GM19468 (cell line): Measurements from ENCODE around the gene FRS3.
"Not testable (repeated sequence)": the region's sequence is repeated elsewhere in the genome, so short reads cannot be mapped to it uniquely, and the experiment has no call there.

Source experiments
- ATAC-seq: cut with Tn5 transposase; IDR thresholded peaks from one replicate; pipeline ENCODE4 v1.9.1; 2021; ENCODE audit warnings: mild to moderate bottlenecking, moderate library complexity, moderate number of reproducible peaks; ENCODE audit not compliant: unreplicated experiment; ENCODE audit errors: extremely low read depth

Gene FRS3

DNA sequence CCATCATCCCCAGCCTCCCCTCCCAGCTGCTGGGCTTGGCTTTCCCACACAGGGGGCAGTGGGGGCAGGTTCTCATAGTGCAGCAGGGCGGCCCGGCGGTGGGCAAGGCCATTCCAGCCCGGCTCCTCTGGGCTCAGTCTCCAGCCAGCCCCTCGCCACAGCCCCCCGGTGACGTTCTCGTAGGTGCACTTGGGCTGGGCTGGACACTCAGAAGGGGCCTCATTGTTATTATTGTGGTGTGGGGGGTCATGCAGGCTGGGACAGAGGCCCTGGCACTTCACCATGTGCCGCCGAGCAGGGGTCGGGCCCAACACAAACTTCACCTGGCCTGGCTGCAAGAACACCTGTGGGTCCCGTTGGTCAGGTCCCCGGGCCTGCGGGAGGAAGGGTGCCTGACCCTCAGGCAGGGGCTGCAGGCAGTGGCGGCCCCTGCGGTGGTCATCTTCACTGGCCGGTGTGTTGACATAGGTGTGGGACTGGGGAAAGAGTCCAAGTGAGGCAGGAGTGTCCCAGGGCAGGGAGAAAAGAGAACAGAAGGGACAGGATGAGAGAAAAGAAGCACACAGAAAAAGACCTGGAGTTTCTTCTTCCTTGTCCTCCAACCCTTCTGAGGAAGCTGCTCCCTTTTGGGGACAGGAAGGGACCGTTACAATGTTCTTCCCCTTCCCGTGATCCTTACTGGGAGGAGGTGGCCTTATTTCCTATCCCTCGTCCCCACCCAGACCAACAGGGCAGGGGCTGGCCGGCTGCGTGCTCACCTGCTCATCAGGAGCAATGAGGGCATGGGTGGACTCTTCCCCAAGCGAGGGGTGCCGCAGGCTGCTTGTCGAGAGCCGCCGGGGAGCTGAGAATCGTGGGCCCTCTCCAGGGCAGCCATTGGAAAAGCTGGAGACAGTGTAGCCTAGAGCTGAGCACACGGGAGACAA is 8.4 kb downstream of the FRS3 start:
- no peak for ATAC-seq

DNA sequence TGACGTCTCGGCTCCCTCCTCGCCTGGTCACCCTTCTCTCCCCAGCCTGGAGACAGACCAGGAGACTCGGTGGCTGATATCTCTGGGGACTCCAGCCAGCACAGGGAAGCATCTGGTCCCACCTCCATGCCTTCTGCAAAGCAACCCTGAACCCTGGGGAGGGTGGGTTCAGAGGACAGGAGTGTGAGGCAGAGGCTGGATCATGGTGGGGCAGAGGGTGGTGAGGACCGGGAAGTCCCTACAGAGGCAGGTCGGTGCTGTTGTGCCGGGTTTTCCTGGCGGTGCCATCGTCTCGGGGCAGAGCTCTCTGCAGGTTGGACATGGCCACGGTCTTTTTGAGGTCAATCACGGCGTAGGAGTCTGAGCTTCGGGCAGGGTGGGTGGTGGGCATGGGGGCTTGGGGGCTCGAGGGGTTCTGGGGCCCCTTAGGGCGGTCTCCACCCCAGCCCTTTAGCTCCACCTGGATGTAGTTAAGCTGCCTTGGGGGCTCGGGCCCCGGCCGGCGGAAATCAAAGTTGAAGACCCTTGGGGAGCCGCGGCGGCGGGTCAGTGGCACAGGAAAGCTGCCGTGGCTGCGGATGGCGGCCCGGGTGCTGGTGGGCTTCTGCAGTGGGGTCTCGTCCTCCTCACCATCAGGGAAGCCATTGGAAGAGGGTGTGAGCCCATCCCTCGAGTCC is 9.2 kb downstream of the FRS3 start:
- ATAC-seq, result no peak

DNA sequence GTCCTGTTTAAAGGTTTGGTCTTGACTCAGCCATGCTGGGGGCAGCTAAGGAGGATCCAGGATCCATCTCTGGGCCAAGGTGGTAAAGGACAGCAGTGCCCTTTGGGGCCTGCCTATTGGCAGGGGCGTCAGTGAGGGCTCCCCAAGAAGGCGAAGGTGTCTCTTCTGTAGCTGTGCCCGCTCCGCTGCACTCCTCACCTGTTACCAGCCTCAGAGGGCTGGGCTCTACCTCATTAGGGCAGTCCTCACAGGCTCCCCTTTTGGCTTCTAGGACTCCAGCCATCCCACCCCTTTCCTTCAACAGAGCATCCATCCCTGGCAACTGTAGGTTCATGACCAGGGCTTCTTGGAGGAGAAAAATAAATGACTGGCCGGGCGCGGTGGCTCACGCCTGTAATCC is 10.3 kb downstream of the FRS3 start:
- ATAC-seq, result no peak

DNA sequence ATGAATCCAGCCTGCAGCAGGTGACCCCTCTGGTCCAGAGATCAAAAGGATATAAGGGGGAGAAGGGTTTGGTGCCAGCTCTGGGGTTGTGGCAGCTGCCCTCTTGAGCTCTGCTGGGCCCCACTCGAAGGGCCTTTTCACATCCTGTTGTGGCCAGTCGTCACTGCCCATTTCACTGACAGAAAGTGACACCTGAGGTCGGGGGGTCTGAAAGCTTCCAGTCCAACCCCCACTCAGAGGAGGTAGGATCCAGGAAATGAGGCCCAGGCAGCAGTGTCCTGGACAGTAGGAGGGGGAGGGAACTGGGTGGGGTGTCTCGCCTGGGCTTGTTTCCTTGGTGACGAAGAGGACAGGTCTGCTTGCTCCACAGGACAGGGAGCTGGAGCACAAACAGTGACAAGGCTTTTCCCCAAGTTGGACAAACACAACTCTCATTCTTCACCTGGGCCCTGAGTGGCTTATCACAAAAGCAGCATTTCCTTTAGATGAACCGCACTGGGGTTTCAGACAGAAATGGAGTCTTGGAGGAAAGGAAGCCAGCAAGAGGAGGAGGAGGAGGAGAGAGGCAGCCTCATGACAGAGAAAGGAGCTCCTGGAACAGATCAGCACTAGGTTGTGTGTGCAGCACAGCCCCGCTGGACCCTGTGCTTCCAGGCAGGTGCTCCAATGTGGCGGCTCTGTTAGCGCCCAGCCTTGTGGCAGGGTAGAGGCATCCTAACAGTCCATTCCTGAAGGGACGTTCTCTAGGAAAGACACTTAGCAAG is 11.0 kb downstream of the FRS3 start:
- no peak for ATAC-seq

DNA sequence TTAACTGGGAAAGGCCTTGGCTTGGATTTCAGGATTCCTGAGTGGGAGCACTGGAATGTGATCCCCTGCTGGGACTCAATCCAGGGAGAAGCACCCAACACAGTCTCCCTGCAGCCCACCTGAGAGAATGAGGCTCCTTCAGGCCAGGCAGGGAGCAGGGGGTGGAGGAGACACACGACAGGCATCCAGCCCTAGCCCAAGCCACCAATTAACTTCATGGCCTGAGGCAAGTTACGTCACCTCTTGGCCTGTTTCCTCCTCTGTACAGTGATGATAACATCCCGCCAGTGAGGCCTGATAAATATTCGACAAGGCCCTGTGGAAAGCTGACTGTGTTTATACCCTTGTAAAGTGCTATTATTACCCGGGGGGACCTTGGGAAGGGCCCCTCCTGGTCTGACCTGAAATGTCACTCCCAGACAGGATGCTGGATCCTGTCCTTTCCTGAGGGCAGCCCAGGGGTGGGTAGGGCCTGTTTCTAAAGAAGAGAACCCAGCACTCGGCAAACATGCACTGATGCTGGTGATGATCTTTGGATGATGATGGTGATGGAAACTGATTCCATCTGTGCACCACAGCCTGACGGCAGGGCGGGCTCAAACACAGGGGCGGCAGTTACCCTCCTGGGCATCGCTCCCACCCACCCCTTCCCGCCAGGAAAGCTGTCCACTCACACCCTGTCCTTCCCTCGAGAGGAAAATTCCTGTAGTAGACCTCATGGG is 12.4 kb downstream of the FRS3 start:
- ATAC-seq, result no peak

DNA sequence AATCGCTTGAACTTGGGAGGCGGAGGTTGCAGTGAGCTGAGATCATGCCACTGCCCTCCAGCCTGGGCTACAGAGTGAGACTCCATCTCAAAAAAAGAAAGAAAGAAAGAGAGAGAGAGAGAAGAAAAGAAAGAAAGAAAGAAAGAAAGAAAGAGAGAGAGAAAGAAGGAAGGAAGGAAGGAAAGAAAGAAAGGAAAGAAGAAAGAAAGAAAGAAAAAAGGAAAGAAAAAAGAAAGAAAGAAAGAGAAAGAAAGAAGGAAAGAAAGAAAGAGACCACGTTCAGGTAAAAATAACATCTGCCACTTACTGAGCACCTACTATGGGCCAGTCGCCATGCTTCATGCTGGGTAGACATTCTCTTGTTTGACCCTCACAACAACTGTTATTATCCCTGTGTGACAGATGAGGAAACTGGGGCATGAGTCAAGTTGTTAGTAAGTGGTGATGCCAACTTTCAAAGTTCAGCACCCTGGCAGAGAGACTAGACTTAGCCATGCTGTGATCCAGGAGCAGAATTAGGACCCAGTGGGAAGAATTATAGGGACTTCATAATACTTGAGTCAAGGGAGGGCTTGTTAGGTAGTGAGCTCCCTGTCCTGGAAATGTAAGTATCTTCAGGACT is 13.5 kb downstream of the FRS3 start:
- ATAC-seq, result not testable (repeated sequence)

DNA sequence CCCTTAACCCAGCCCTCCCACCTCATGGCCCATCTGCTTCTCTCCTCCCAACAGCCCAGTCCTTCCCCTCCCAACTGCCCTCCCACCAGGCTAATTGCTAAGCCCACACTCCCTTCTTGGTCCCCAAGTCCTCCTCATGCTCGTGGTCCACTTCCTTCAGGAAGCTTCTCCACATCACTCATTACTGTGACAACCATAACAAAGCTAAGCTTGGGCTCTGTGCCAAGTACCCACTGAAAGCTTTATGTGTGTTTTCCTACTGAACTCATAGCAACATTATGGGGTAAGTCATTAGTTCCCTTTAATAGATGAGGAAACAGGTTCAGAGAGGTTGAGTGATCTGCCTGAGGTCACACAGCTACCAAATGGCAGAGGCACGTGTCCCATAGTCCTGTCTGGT is 16.2 kb downstream of the FRS3 start:
- no peak for ATAC-seq

DNA sequence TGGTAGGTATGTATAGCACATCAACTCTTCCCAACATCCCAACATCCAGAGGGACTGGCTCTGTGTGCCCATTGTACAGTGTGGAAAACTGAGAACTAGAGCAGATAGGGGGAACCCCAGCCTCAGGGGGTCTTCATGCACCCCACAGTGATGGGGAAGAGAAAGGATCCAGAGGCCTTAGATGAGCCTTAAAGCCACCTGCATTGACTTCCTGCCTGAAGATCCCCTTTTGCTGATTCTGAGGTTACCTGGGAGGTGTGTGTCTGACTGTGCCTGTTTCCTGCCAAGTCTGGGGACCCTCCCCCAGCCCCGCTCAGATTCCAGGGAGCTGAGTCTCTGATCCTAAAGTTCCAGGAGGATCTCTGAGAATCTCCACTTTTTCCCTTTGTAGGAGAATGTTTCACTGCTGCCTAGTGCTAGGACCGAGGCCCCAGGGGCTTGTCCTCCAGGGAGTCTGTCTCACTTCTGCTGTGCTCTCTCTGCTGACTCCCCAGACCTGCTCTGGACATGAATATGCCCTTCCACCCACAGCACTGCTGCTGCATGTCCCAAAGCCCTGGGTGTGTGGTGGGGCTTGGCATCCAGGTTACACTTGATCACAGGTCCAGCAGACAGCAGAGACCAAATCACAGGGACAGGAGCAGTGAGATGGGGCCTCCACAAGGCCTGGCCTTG is 19.7 kb downstream of the FRS3 start:
- no peak for ATAC-seq

DNA sequence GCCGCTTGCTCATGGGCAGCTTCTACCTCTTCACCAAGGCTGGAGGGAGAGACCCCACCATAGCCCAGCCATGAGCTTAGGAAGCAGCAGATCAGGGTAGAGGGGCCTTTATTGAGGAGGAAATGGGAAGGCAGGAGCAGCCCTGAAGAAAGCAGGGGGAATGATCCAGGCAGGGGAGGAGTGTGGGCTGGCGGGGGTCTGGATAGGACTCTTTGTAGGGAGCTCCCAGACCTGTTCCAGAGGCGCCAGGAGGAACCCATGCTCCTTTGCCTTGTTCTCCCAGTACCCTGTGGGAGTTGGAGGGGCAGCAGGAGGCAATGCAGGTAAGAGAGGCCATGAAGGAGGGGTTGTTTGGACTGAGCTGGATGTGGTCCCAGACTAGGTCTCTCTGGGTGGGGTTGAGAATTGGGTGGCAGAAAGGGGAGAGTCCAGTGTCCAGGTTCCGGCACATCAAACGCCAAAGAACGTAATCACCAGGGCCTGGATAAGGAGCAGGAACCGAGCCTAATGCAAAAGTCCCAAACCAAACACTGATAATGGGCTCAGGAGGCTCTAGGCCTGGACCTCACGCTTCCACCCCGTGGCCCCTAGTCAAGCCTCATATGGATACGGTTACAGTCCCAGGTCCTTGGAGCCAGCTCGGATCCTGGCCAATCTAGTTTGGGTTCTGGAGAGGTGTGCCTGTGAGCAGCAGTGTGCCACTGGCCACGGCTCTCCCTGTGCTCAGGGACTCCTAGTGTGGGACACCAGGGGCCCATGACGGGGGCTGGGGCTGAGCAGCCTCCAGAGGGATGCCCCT is 20.4 kb downstream of the FRS3 start:
- no peak for ATAC-seq

DNA sequence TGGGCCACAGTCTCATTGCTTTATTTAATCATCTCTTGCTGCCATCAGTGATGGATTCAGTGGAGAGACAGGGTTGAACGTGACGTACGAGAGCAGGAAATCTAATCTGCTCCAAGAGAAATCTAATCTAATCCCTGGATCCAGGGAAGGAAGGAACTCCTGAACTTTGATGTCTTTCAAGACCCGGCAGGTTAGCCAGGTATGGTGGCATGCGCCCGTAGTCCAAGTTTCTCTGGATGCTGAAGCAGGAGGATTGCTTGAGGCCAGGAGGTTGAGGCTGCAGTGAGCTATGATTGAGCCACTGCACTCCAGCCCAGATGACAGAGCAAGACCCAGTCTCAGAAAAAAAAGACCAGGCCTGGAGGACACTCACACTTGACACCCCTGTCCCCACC is 21.1 kb downstream of the FRS3 start:
- ATAC-seq, result no peak

DNA sequence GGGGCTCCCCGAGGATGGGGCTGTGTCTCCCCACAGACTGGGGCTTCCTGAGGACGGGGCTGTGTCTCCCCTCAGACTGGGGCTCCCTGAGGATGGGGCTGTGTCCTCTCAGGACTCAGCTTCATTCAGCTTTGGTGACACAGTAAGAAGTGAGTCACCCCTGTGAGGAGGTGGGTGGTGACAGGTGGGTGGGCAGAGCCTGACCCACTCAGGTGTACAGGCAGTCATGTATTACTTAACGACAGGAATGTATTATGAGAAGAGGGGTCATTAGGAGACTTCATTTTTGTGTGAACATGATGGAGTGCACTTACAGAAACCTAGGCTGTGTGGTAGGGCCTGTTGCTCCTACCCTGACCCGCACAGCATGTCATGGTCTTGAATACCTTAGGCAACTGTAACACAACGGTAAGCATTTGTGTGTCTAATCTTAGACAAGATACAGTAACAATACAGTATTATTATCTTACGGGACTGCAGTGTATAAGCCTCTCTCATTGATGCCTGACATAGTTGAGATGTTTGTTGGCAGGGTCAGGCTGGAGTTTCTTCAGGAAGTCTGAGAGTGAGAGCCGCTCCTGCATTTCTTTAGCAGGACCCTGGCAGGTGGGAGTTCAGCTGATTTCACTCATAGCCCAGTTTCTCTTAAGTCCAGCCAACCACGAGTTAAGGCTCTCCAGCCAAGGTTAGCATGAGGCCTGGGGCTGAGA is 21.6 kb downstream of the FRS3 start:
- no peak for ATAC-seq

DNA sequence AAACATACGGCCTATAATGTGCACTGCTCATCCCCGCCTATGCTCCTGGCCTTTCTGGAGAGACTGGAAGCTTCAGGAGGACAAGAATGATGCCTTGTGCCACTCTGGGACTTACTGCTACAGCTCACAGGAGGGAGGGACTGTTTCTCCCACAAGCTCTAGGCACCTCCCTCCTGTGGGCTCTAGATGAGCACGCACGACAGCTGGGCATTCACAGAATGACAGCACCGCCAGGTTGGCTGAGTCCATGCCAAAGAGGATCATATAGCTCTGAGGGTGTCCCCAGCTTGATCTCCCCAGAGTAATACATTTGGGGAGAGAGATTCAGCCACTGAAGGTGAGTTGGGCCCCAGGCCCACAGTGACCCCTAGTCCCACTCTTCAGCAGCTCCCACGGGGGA is 22.4 kb downstream of the FRS3 start:
- no peak for ATAC-seq

DNA sequence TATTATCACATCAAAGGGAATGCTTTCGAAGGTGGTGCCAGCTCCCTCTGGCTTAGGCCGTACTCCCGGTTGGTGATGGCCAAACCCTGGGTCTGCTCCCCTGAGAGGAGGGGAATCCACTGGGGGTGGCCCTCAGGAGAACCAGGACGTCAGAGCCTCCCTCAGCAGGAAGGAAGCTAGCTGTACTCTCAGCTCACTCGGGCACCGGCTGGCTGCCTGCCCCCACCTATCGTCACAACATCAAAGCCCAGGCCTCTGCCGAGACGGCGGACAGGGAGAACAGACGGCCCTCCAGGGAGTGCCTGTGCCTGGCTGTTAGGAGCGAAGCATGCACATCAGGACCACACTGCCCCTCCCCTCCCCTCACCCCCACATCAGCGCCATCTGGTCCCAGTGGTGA is 23.3 kb downstream of the FRS3 start:
- no peak for ATAC-seq

DNA sequence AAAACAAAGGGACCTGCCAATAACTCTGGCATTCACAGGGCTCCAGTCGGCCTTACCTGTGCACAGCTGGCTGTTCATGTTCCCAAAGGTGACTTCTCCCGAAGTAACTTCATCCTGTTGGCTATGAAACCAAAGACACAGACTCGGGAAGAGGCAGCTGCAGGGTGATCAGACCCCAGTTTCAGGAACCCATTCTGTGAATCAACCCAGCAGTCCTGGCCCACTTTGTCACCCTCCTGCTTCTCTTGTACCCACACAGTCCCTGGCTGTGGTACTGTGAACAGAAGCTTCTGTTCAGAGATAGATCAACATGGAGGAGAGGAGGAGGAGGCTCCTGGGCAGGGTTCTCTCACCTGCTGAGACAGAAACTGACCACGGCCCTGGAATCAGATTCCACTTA is 23.8 kb downstream of the FRS3 start:
- ATAC-seq, result no peak

DNA sequence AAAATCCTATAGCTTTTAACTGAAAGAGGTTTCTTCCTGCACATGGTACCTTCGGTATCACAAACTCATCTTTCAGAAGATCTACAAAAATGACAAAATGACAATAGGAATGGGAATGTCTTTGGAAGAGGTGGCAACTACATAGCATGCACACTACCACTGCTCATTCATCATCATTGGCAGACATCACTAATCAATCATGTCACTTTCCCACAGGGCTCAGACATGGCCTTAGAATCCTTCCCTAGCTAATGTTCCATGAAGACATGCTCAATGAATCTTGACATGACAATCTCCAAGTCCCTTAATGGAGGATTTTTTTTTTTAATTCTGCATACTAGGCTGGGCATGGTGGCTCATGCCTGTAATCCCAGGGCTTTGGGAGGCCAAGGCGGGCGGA is 29.3 kb downstream of the FRS3 start:
- no peak for ATAC-seq

DNA sequence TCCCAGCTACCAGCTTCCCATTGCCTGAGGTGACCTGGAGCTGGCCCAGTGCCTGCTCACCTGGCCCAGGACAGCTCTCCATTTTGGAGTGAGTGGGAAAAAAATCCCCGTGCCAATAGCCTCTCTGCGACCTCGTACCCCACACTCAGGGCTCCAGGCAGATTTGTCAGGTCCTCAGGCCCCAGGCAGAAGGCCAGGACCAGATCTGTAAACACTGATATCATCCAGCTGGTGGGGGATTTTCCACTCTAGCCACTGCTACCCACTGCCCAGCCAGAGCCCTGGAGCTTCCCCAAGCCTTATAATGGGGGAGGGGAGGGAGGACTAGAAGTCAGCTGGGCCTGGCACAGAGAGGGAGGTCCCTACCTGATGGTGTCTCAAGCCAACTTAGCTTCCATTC is 31.2 kb downstream of the FRS3 start:
- no peak for ATAC-seq

DNA sequence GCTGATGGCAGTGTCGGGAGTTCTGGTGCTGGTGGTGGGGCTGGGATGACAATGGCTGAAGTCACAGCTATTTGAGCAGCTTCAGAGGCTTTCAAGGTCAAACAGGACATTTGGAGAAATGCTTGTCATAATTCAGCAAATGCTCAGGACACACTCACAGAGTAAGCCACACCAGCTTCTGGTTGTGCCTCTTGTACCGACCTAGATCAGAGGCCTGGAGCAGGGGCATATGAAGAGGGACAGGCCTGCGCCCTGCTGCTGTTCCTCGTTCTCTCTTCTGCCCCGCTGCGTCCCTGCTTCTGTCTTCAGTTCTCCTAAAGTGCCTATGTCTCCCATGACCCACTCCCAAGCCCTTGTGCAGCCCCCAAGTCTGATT is 31.6 kb downstream of the FRS3 start:
- no peak for ATAC-seq
